Vagina (tissue), 2 donors: ENCODE results near the gene JADE1. TPM values are rescaled to one million over a fixed set of nuclear protein-coding genes. Genes with fewer than 3 reads are reported as not detected.

ENCODE experiments used
- DNase-seq, 2 donors: peaks; one replicate each; pipeline ENCODE4 v3.0.0-alpha.2; 2017; ENCODE audit errors: extremely low spot score in 2 of 2
- H3K27ac ChIP-seq: fragments of 200-600 bp; sonication (generic); one replicate; pipeline ENCODE4 v1.5.1; 2019
- H3K27me3 ChIP-seq: fragments of 200-600 bp; sonication (generic); one replicate; pipeline ENCODE4 v1.5.1; 2019
- H3K36me3 ChIP-seq, 2 donors: fragments of 200-600 bp; sonication (generic); one replicate each; pipeline ENCODE4 v1.5.1; 2017 to 2019
- H3K4me1 ChIP-seq: fragments of 200-600 bp; sonication (generic); one replicate; pipeline ENCODE4 v1.5.1; 2019
- H3K4me3 ChIP-seq, 2 donors: fragments of 200-600 bp; sonication (generic); 1 replicate in 1 of 2; 2 replicates in 1 of 2; pipeline ENCODE4 v1.5.1; 2016 to 2019
- H3K9me3 ChIP-seq: fragments of 200-600 bp; sonication (generic); one replicate; pipeline ENCODE4 v1.5.1; 2019
- CTCF ChIP-seq, 3 experiments: fragments of 450-650 bp in 2 of 3; fragments of 200-600 bp in 1 of 3; sonication (generic) in 1 of 3; IDR thresholded peaks; one replicate each; pipeline ENCODE4 v1.5.1; 2017 to 2019; ENCODE audit warnings: antibody characterized with exemption in 3 of 3, mild to moderate bottlenecking in 2 of 3, moderate library complexity in 2 of 3
- POLR2A ChIP-seq, 2 donors: fragments of 450-650 bp; IDR thresholded peaks; one replicate each; pipeline ENCODE4 v1.6.1; 2017; ENCODE audit warnings: antibody characterized with exemption in 2 of 2, mild to moderate bottlenecking in 2 of 2, moderate library complexity in 2 of 2
- POLR2AphosphoS5 ChIP-seq, 2 donors: sonication (generic); formaldehyde crosslinking; IDR thresholded peaks; one replicate each; pipeline ENCODE4 v1.9.0; 2017; ENCODE audit warnings: antibody characterized with exemption in 2 of 2, mild to moderate bottlenecking in 2 of 2, low read depth in 1 of 2; ENCODE audit not compliant: insufficient read depth in 1 of 2
- intact Hi-C: fragments of 100-400 bp; cut with DNase I; formaldehyde crosslinking; loops from one replicate; pipeline ENCODE4 v1.15.1; 2023
- total RNA-seq: library from RNA; depleted of rRNA; stranded (reverse); fragments of >200 nt; gene quantifications from one replicate; pipeline ENCODE4 v1.2.3, GENCODE V29; 2016

Gene JADE1
- total RNA-seq, 1 donor from 2014 or later, result 29.0 TPM

GRCh38 chr4:128880662-128881061, 71.2 kb downstream of the JADE1 start:
- TF ChIP-seq POLR2AphosphoS5 (IDR thresholded peaks at IDR 0.05; ENCODE audit: insufficient read depth in 1 of 2, low read depth in 1 of 2), result no peak
- TF ChIP-seq CTCF (IDR thresholded peaks at IDR 0.05), result no peak
- no peak for TF ChIP-seq POLR2A (IDR thresholded peaks at IDR 0.05)
- Histone ChIP-seq H3K9me3 (no peaks in the 10 kb centered on the region), H3K4me3 (no peak overlapping the region), H3K27ac (no peak overlapping the region), H3K4me1 (no peaks in the 10 kb centered on the region), H3K36me3 (no peaks in the 10 kb centered on the region), H3K27me3 (no peaks in the 10 kb centered on the region)
- intact Hi-C loops, result no loop called here
- no peak for DNase-seq

GRCh38 chr4:128904821-128905220, 95.3 kb downstream of the JADE1 start:
- Histone ChIP-seq H3K27me3 (no peaks in the 10 kb centered on the region), H3K27ac (no peak overlapping the region), H3K4me1 (no peaks in the 10 kb centered on the region), H3K9me3 (no peaks in the 10 kb centered on the region), H3K4me3 (no peak overlapping the region), H3K36me3 (no peaks in the 10 kb centered on the region)
- intact Hi-C loops, result no loop called here
- TF ChIP-seq POLR2AphosphoS5 (IDR thresholded peaks at IDR 0.05; ENCODE audit: insufficient read depth in 1 of 2, low read depth in 1 of 2), result no peak
- TF ChIP-seq CTCF (IDR thresholded peaks at IDR 0.05), result no peak
- no peak for TF ChIP-seq POLR2A (IDR thresholded peaks at IDR 0.05)
- no peak for DNase-seq

- Histone ChIP-seq H3K4me1 (no peaks in the 10 kb centered on the region), H3K4me3 (no peak overlapping the region), H3K9me3 (no peaks in the 10 kb centered on the region), H3K27me3 (no peaks in the 10 kb centered on the region), H3K36me3 (no peaks in the 10 kb centered on the region), H3K27ac (no peak overlapping the region)
- no peak for DNase-seq
- TF ChIP-seq CTCF (IDR thresholded peaks at IDR 0.05) (no peak), POLR2AphosphoS5 (IDR thresholded peaks at IDR 0.05; ENCODE audit: insufficient read depth in 1 of 2, low read depth in 1 of 2) (no peak), POLR2A (IDR thresholded peaks at IDR 0.05) (no peak)
- intact Hi-C loops, result no loop called here
Observed at GRCh38 chr4:128906581-128906980, 97.1 kb downstream of the JADE1 start.

GRCh38 chr4:128907981-128908380, 98.5 kb downstream of the JADE1 start:
- no peak overlapping the region for H3K27ac ChIP-seq
- TF ChIP-seq POLR2A (IDR thresholded peaks at IDR 0.05), result no peak
- TF ChIP-seq POLR2AphosphoS5 (IDR thresholded peaks at IDR 0.05; ENCODE audit: insufficient read depth in 1 of 2, low read depth in 1 of 2), result no peak
- no peak for TF ChIP-seq CTCF (IDR thresholded peaks at IDR 0.05)
- no peaks in the 10 kb centered on the region for H3K4me1 ChIP-seq
- H3K27me3 ChIP-seq, result no peaks in the 10 kb centered on the region
- no peak for DNase-seq
- no peak overlapping the region for H3K4me3 ChIP-seq
- intact Hi-C loops, result no loop called here
- no peaks in the 10 kb centered on the region for H3K9me3 ChIP-seq
- H3K36me3 ChIP-seq, result no peaks in the 10 kb centered on the region

- H3K36me3 ChIP-seq, result no peaks in the 10 kb centered on the region
- no peak overlapping the region for H3K27ac ChIP-seq
- no peak for TF ChIP-seq POLR2AphosphoS5 (IDR thresholded peaks at IDR 0.05; ENCODE audit: insufficient read depth in 1 of 2, low read depth in 1 of 2)
- TF ChIP-seq CTCF (IDR thresholded peaks at IDR 0.05), result no peak
- no peak for TF ChIP-seq POLR2A (IDR thresholded peaks at IDR 0.05)
- DNase-seq, result no peak
- H3K4me1 ChIP-seq, result no peaks in the 10 kb centered on the region
- intact Hi-C loops, result no loop called here
- no peaks in the 10 kb centered on the region for H3K27me3 ChIP-seq
- no peak overlapping the region for H3K4me3 ChIP-seq
- H3K9me3 ChIP-seq, result no peaks in the 10 kb centered on the region
Observed at GRCh38 chr4:128908735-128909134, 99.2 kb downstream of the JADE1 start.
